ENCODE results near the gene RPS6KA2.

RPS6KA2 gene

DNA sequence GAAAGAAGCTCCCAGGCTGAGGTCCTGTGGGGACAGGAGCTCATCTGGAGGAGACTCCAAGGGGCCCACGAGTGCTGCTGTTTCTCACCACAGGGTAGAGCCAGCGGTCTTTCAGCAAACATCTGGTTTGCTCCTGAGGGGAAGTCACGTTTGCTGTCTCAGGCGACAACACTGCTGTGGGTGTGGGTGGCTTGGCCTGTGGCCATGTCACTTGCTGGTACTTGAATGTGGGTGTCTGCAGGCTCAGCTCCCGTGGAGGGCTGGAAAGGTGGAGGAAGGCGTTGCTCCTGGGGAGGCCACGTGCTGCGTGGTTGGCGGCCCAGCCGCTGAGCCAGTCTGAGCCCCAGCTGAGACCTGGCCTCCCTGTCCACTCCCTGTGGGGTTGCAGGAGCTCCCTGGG, 191.5 kb downstream of the RPS6KA2 start:
- TF ChIP-seq, protein P1, sequence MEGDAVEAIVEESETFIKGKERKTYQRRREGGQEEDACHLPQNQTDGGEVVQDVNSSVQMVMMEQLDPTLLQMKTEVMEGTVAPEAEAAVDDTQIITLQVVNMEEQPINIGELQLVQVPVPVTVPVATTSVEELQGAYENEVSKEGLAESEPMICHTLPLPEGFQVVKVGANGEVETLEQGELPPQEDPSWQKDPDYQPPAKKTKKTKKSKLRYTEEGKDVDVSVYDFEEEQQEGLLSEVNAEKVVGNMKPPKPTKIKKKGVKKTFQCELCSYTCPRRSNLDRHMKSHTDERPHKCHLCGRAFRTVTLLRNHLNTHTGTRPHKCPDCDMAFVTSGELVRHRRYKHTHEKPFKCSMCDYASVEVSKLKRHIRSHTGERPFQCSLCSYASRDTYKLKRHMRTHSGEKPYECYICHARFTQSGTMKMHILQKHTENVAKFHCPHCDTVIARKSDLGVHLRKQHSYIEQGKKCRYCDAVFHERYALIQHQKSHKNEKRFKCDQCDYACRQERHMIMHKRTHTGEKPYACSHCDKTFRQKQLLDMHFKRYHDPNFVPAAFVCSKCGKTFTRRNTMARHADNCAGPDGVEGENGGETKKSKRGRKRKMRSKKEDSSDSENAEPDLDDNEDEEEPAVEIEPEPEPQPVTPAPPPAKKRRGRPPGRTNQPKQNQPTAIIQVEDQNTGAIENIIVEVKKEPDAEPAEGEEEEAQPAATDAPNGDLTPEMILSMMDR (conservative IDR thresholded peaks at IDR 0.05; ENCODE audit: control insufficient read depth, insufficient read depth, low read depth, low read length) = no peak
- no peak for DNase-seq (ENCODE audit: low read depth)
- H3K4me3 ChIP-seq (ENCODE audit: control insufficient read depth, low read depth, low read length) = no peak overlapping the region

DNA sequence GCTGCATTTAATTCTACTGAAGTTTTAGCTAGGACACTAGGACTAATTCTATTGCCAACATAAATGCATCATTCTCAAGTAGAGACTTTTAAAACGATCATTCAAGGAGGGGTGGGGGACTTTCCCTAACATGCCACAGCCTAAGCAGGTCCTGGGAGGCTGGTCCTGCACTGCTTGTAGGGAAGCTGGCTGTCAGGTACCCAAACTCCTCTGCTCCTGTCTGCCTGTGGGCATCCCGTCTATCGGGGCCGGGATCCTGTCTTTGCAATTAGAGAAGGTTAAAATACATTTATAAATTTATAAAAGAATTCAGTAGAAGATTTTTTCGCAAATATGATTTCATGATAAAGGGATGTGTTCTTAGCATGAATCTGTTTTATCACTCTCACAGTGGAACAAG, 192.7 kb downstream of the RPS6KA2 start:
- no peak for DNase-seq (ENCODE audit: low read depth)
- no peak overlapping the region for H3K4me3 ChIP-seq (ENCODE audit: control insufficient read depth, low read depth, low read length)
- TF ChIP-seq, protein P1 (conservative IDR thresholded peaks at IDR 0.05; ENCODE audit: control insufficient read depth, insufficient read depth, low read depth, low read length) = no peak

- TF ChIP-seq, protein P1 (conservative IDR thresholded peaks at IDR 0.05; ENCODE audit: control insufficient read depth, insufficient read depth, low read depth, low read length) = no peak
- DNase-seq (ENCODE audit: low read depth) = no peak
- H3K4me3 ChIP-seq (ENCODE audit: control insufficient read depth, low read depth, low read length) = no peak overlapping the region
These were observed 194.0 kb downstream of the RPS6KA2 start for GRCh38 chr6:166433096-166433495.

- no peak for DNase-seq (ENCODE audit: low read depth)
- H3K4me3 ChIP-seq (ENCODE audit: control insufficient read depth, low read depth, low read length) = no peak overlapping the region
- TF ChIP-seq, protein P1 (conservative IDR thresholded peaks at IDR 0.05; ENCODE audit: control insufficient read depth, insufficient read depth, low read depth, low read length) = no peak
These were observed 196.8 kb downstream of the RPS6KA2 start for GRCh38 chr6:166430269-166430668.

DNA sequence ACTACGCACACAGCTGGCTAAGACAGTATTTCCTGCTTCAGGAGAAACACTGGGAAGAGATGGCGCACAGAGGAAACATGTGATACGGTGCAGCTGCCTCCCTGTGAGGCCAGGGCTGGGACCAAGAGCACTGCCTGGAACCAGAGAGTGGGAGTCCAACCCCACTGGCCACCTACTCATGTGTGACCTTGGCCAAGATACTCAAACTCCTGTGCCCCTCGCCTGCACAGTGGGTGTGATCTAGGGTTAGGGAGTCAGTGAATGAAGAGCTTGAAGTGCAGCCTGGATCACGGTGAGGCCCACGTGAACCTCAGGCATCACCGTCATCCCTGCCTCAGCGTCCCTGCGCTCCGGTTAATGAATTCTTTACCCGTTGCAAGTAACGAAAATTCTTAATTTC, 202.6 kb downstream of the RPS6KA2 start:
- H3K4me3 ChIP-seq (ENCODE audit: control insufficient read depth, low read depth, low read length) = no peak overlapping the region
- TF ChIP-seq, protein P1 (conservative IDR thresholded peaks at IDR 0.05; ENCODE audit: control insufficient read depth, insufficient read depth, low read depth, low read length) = no peak
- DNase-seq (ENCODE audit: low read depth) = no peak

DNA sequence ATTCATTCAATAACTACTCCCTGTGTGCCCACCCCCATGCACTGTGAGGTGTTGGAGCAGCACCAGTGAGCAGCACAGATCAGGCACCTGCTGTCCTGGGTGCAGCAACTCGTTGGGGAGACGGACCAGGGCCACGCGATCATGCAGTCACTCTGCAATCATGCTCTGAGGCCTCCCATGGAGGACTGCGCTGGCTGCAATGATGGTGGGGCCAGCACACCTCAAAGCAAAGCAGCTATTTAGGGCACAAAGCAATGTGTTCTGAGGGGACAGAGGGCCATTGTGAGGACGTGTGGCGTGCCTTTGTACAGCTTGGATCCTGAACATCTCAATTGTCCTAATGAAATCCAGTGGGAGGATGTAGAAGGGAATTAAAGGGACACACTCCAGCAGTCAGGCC, 203.3 kb downstream of the RPS6KA2 start:
- TF ChIP-seq, protein P1 (conservative IDR thresholded peaks at IDR 0.05; ENCODE audit: control insufficient read depth, insufficient read depth, low read depth, low read length) = no peak
- DNase-seq (ENCODE audit: low read depth) = no peak

More for the DNA sequence above, 203.3 kb downstream of the RPS6KA2 start:
- H3K4me3 ChIP-seq (ENCODE audit: control insufficient read depth, low read depth, low read length) = no peak overlapping the region

Data from fibroblast of mammary gland (primary cell).